Caco-2 (cell line): ENCODE results near the gene UPK3B. TPM values are rescaled to one million over a fixed set of nuclear protein-coding genes. Genes with fewer than 3 reads are reported as not detected.
"Not testable (repeated sequence)": the region's sequence is repeated elsewhere in the genome, so short reads cannot be mapped to it uniquely, and the experiment has no call there.

Source experiments
- BruUV-seq: library from RNA; stranded (reverse); fragments of 400-500 nt; replicated peaks from 2 replicates; lab custom pipeline; 2021; lab: Mats Ljungman, UMichigan
- CTCF ChIA-PET: fragments of 300-600 bp; sonication (Branson Sonifier 250); formaldehyde crosslinking; loops from one replicate; lab custom pipeline; 2022; ENCODE audit warnings: antibody characterized with exemption; lab: Charles Lee
- POLR2A ChIA-PET: fragments of 300-600 bp; sonication (Branson Sonifier 250); formaldehyde crosslinking; loops from one replicate; lab custom pipeline; 2022; ENCODE audit warnings: antibody characterized with exemption; lab: Charles Lee
- DNase-seq, 2 experiments: peaks; one replicate each; pipeline versions ENCODE4 v3.0.0 to v3.0.0-alpha.2; 2020 to 2022
- H3K27me3 ChIP-seq: replicated peaks from 2 replicates; pipeline ENCODE4 v1.6.0; 2011; ENCODE audit warnings: low read length; ENCODE audit not compliant: control insufficient read depth, insufficient read depth
- H3K36me3 ChIP-seq: 2 replicates; pipeline ENCODE4 v1.5.1; 2011; ENCODE audit warnings: low read length; ENCODE audit not compliant: control insufficient read depth, insufficient read depth
- H3K4me1 ChIP-seq: fragments of 250-450 bp; sonication (Bioruptor Pico); 2 replicates; pipeline ENCODE4 v1.5.1; 2020; ENCODE audit warnings: mild to moderate bottlenecking
- H3K4me3 ChIP-seq: 2 replicates; pipeline ENCODE4 v1.5.1; 2011; ENCODE audit warnings: low read depth, mild to moderate bottlenecking, control low read depth, low read length
- H3K9me3 ChIP-seq: fragments of 250-450 bp; sonication (Bioruptor Pico); 2 replicates; pipeline ENCODE4 v1.5.1; 2020; ENCODE audit warnings: mild to moderate bottlenecking, moderate library complexity
- H3K27ac Mint-ChIP-seq: one replicate; pipeline ENCODE4 v1.8.0; 2022; ENCODE audit warnings: mixed read lengths; ENCODE audit not compliant: unreplicated experiment
- H3K27me3 Mint-ChIP-seq: one replicate; pipeline ENCODE4 v1.8.0; 2022; ENCODE audit warnings: mixed read lengths; ENCODE audit not compliant: insufficient read depth, unreplicated experiment
- H3K36me3 Mint-ChIP-seq: one replicate; pipeline ENCODE4 v1.8.0; 2022; ENCODE audit warnings: mild to moderate bottlenecking, mixed read lengths; ENCODE audit not compliant: insufficient read depth, unreplicated experiment
- H3K4me1 Mint-ChIP-seq: one replicate; pipeline ENCODE4 v1.8.0; 2022; ENCODE audit warnings: low read depth, mixed read lengths; ENCODE audit not compliant: unreplicated experiment
- H3K4me3 Mint-ChIP-seq: one replicate; pipeline ENCODE4 v1.8.0; 2022; ENCODE audit warnings: mild to moderate bottlenecking, moderate library complexity, mixed read lengths; ENCODE audit not compliant: unreplicated experiment
- H3K9me3 Mint-ChIP-seq: one replicate; pipeline ENCODE4 v1.8.0; 2022; ENCODE audit warnings: mixed read lengths; ENCODE audit not compliant: unreplicated experiment
- CTCF ChIP-seq, 2 experiments: fragments of 200-600 bp in 1 of 2; IDR thresholded peaks; 1 replicate in 1 of 2; 2 replicates in 1 of 2; pipeline versions ENCODE4 v1.5.1 to v1.8.0; 2011 to 2022; ENCODE audit warnings: antibody characterized with exemption in 1 of 2, control low read depth in 1 of 2, inconsistent platforms in 1 of 2, low read depth in 1 of 2, low read length in 1 of 2, mild to moderate bottlenecking in 1 of 2, moderate library complexity in 1 of 2; ENCODE audit not compliant: insufficient read depth in 1 of 2, severe bottlenecking in 1 of 2, unreplicated experiment in 1 of 2
- intact Hi-C: fragments of 100-400 bp; cut with micrococcal nuclease; formaldehyde crosslinking; loops from one replicate; pipeline ENCODE4 v1.10.0; 2022; ENCODE audit not compliant: unreplicated experiment
- total RNA-seq: library from RNA; stranded (reverse); gene quantifications from 2 replicates; pipeline ENCODE4 v1.2.3, GENCODE V29; 2022

The UPK3B gene
- total RNA-seq, 1 experiment from 2014 or later = 9.1 TPM

GRCh38 chr7:76505168-76506080 is 4.9 kb upstream of the UPK3B start:
- Histone ChIP-seq H3K9me3 (no peaks in the 10 kb centered on the region), H3K36me3 (no peaks in the 10 kb centered on the region; the same call in 1 of the 2 replicates), H3K27me3 (no peaks in the 10 kb centered on the region), H3K4me3 (no peak overlapping the region), H3K4me1 (peaks cover 7% of the 10 kb centered on the region)
- Mint-ChIP-seq H3K27ac (no peak overlapping the region), H3K36me3 (peaks cover 22% of the 10 kb centered on the region), H3K4me1 (no peaks in the 10 kb centered on the region), H3K4me3 (no peak overlapping the region), H3K27me3 (no peaks in the 10 kb centered on the region), H3K9me3 (no peaks in the 10 kb centered on the region)
- intact Hi-C loops = no loop called here
- no TSS peak for BruUV-seq
- no peak for TF ChIP-seq CTCF (IDR thresholded peaks at IDR 0.05; ENCODE audit: insufficient read depth in 1 of 2, low read depth in 1 of 2, low read length in 1 of 2, severe bottlenecking in 1 of 2, unreplicated experiment in 1 of 2)
- no peak for DNase-seq
- ChIA-PET POLR2A (no interaction called here), CTCF (no interaction called here)

GRCh38 chr7:76506081-76506440 is 4.3 kb upstream of the UPK3B start:
- Histone ChIP-seq H3K36me3 (no peaks in the 10 kb centered on the region; the same call in 1 of the 2 replicates), H3K4me1 (peaks cover 10% of the 10 kb centered on the region), H3K27me3 (no peaks in the 10 kb centered on the region), H3K9me3 (no peaks in the 10 kb centered on the region), H3K4me3 (no peak overlapping the region)
- Mint-ChIP-seq H3K27me3 (no peaks in the 10 kb centered on the region), H3K4me1 (no peaks in the 10 kb centered on the region), H3K9me3 (no peaks in the 10 kb centered on the region), H3K4me3 (no peak overlapping the region), H3K27ac (no peak overlapping the region), H3K36me3 (peaks cover 21% of the 10 kb centered on the region)
- ChIA-PET CTCF (no interaction called here), POLR2A (no interaction called here)
- BruUV-seq = no TSS peak
- intact Hi-C loops = no loop called here
- no peak for DNase-seq
- TF ChIP-seq CTCF (IDR thresholded peaks at IDR 0.05; ENCODE audit: insufficient read depth in 1 of 2, low read depth in 1 of 2, low read length in 1 of 2, severe bottlenecking in 1 of 2, unreplicated experiment in 1 of 2) = no peak

- BruUV-seq, H3K9me3 ChIP-seq, H3K4me1 Mint-ChIP-seq, H3K9me3 Mint-ChIP-seq, H3K27ac Mint-ChIP-seq, CTCF ChIA-PET, intact Hi-C loops, DNase-seq, POLR2A ChIA-PET, H3K27me3 Mint-ChIP-seq, H3K36me3 ChIP-seq, H3K27me3 ChIP-seq, H3K4me3 Mint-ChIP-seq, H3K4me3 ChIP-seq: not testable (repeated sequence)
- H3K4me1 ChIP-seq = peaks cover 10% of the 10 kb centered on the region
- H3K36me3 Mint-ChIP-seq = peaks cover 15% of the 10 kb centered on the region
Observed at GRCh38 chr7:76506643-76507042, 3.7 kb upstream of the UPK3B start.
